C4-2B (cell line): ENCODE data around the gene SEC24B.

Experiments used
- CTCF ChIP-seq: fragments of 450-650 bp; conservative IDR thresholded peaks from 2 replicates; pipeline ENCODE4 v1.5.1; 2017; ENCODE audit warnings: mild to moderate bottlenecking
- ZFX ChIP-seq: fragments of 450-650 bp; IDR thresholded peaks from 2 replicates; pipeline ENCODE4 v1.6.1; 2017

- no peak for TF ChIP-seq CTCF
- TF ChIP-seq ZFX: no peak
Measured at GRCh38 chr4:109441862-109442458, 8.3 kb downstream of the SEC24B start.
